HL-60 (cell line): ENCODE results near the gene FBLN1.

Source experiments
- DNase-seq, 2 experiments: peaks; one replicate each; pipeline ENCODE4 v3.0.0-alpha.2; 2010 to 2020; ENCODE audit warnings: low read depth in 1 of 2, low spot score in 1 of 2
- H3K27ac ChIP-seq: fragments of 250-450 bp; sonication (Bioruptor Pico); replicated peaks from 2 replicates; pipeline ENCODE4 v1.5.1; 2020; ENCODE audit warnings: mild to moderate bottlenecking, moderate library complexity
- H3K27me3 ChIP-seq: fragments of 250-450 bp; sonication (Bioruptor Pico); 2 replicates; pipeline ENCODE4 v1.5.1; 2021; ENCODE audit warnings: mild to moderate bottlenecking, moderate library complexity; ENCODE audit not compliant: insufficient read depth, poor library complexity, severe bottlenecking
- H3K4me3 ChIP-seq: replicated peaks from 2 replicates; pipeline ENCODE4 v1.5.1; 2011; ENCODE audit warnings: mild to moderate bottlenecking, control low read depth, low read length; ENCODE audit not compliant: insufficient read depth
- GABPA ChIP-seq: IDR thresholded peaks from 2 replicates; pipeline ENCODE4 v1.6.1; 2012; ENCODE audit warnings: low read depth
- POLR2AphosphoS5 ChIP-seq: IDR thresholded peaks from 2 replicates; pipeline ENCODE4 v1.6.1; 2012; ENCODE audit warnings: low read depth
- SPI1 ChIP-seq: IDR thresholded peaks from 2 replicates; pipeline ENCODE4 v1.6.1; 2012; ENCODE audit warnings: low read depth, mild to moderate bottlenecking, borderline replicate concordance
- TF ChIP-seq, protein P1 (sequence below): IDR thresholded peaks from one replicate; pipeline ENCODE4 v1.5.1; 2011; ENCODE audit warnings: low read length, control low read depth, inconsistent platforms; ENCODE audit not compliant: insufficient read depth
- TF ChIP-seq, protein P2 (sequence below): IDR thresholded peaks from 2 replicates; pipeline ENCODE4 v1.6.1; 2012; ENCODE audit warnings: low read depth; ENCODE audit not compliant: insufficient replicate concordance

The FBLN1 gene

DNA sequence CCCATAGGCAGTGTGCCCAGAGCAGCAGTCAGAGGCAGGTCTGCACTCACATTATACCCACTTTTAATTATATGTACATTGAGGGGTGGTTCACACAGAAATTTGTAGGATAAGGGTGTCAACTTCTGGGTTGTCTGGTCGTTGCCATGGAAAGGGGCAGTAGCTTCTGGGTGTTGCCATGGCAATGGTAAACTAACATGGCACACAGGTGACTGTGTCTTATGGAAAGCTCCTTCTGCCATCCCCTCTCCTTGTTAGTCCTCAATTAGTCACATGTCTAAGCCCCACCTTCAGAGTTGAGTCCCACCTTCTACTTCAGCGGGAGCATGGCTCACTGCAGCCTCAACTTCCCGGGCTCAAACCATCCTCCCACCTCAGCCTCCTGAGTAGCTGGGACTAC is 112.7 kb downstream of the FBLN1 start:
- TF ChIP-seq POLR2AphosphoS5 (no peak), GABPA (no peak), SPI1 (no peak)
- TF ChIP-seq, protein P1, sequence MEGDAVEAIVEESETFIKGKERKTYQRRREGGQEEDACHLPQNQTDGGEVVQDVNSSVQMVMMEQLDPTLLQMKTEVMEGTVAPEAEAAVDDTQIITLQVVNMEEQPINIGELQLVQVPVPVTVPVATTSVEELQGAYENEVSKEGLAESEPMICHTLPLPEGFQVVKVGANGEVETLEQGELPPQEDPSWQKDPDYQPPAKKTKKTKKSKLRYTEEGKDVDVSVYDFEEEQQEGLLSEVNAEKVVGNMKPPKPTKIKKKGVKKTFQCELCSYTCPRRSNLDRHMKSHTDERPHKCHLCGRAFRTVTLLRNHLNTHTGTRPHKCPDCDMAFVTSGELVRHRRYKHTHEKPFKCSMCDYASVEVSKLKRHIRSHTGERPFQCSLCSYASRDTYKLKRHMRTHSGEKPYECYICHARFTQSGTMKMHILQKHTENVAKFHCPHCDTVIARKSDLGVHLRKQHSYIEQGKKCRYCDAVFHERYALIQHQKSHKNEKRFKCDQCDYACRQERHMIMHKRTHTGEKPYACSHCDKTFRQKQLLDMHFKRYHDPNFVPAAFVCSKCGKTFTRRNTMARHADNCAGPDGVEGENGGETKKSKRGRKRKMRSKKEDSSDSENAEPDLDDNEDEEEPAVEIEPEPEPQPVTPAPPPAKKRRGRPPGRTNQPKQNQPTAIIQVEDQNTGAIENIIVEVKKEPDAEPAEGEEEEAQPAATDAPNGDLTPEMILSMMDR, result no peak
- TF ChIP-seq, protein P2, sequence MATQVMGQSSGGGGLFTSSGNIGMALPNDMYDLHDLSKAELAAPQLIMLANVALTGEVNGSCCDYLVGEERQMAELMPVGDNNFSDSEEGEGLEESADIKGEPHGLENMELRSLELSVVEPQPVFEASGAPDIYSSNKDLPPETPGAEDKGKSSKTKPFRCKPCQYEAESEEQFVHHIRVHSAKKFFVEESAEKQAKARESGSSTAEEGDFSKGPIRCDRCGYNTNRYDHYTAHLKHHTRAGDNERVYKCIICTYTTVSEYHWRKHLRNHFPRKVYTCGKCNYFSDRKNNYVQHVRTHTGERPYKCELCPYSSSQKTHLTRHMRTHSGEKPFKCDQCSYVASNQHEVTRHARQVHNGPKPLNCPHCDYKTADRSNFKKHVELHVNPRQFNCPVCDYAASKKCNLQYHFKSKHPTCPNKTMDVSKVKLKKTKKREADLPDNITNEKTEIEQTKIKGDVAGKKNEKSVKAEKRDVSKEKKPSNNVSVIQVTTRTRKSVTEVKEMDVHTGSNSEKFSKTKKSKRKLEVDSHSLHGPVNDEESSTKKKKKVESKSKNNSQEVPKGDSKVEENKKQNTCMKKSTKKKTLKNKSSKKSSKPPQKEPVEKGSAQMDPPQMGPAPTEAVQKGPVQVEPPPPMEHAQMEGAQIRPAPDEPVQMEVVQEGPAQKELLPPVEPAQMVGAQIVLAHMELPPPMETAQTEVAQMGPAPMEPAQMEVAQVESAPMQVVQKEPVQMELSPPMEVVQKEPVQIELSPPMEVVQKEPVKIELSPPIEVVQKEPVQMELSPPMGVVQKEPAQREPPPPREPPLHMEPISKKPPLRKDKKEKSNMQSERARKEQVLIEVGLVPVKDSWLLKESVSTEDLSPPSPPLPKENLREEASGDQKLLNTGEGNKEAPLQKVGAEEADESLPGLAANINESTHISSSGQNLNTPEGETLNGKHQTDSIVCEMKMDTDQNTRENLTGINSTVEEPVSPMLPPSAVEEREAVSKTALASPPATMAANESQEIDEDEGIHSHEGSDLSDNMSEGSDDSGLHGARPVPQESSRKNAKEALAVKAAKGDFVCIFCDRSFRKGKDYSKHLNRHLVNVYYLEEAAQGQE, result no peak
- no peak for DNase-seq
- Histone ChIP-seq H3K27ac (no peak overlapping the region), H3K4me3 (no peak overlapping the region), H3K27me3 (no peaks in the 10 kb centered on the region)

DNA sequence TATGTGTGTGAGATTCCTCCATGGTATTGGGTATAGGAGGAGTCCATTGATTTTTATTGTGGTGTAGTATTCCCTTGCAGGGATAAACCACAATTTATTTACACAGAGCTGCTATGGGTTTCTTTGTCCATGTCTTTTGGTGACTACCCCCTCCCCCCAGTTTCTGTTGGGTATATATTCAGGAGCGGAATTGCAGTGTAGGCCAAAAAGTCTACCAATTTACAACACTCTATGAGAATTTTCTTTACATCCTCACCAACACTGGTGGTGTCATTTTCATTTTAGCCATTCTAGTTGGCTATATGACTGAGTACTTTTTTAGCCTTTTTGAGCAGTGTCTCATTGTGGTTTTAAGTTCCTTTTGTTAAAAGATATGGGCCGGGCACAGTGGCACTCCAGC is 113.7 kb downstream of the FBLN1 start:
- no peaks in the 10 kb centered on the region for H3K27me3 ChIP-seq
- TF ChIP-seq SPI1 (no peak), POLR2AphosphoS5 (no peak), GABPA (no peak)
- TF ChIP-seq, protein P1, result no peak
- TF ChIP-seq, protein P2, result no peak
- H3K27ac ChIP-seq, result no peak overlapping the region
- no peak overlapping the region for H3K4me3 ChIP-seq
- DNase-seq, result no peak

DNA sequence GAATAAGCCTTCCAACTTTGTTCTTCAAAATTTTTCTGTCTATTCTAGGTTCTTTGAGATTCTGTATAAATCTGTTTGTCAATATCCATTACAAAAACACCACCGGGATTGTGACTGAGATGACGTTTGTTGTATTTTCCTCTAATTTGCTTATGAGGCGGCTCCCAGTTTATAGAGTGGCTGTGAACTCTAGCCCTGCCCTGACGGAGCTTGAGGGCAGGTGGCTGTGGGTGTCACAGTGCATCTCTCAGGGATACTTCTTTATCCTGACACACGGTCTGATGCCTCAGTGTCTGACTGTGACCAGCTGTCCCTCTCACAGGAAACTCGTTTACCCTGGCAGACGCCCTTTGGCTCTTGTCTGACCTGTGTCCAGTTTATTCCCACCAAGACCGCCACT is 115.3 kb downstream of the FBLN1 start:
- no peak for DNase-seq
- Histone ChIP-seq H3K27me3 (no peaks in the 10 kb centered on the region), H3K27ac (no peak overlapping the region), H3K4me3 (no peak overlapping the region)
- TF ChIP-seq, protein P2, result no peak
- no peak for TF ChIP-seq SPI1
- TF ChIP-seq, protein P1, result no peak
- TF ChIP-seq POLR2AphosphoS5, result no peak
- no peak for TF ChIP-seq GABPA
